Vagina (tissue), 2 donors: ENCODE results near the gene MMP10. TPM values are rescaled to one million over a fixed set of nuclear protein-coding genes. Genes with fewer than 3 reads are reported as not detected.
"Not testable (repeated sequence)": the region's sequence is repeated elsewhere in the genome, so short reads cannot be mapped to it uniquely, and the experiment has no call there.

Experiments
- DNase-seq, 2 donors: peaks; one replicate each; pipeline ENCODE4 v3.0.0-alpha.2; 2017; ENCODE audit errors: extremely low spot score in 2 of 2
- H3K27ac ChIP-seq: fragments of 200-600 bp; sonication (generic); one replicate; pipeline ENCODE4 v1.5.1; 2019
- H3K27me3 ChIP-seq: fragments of 200-600 bp; sonication (generic); one replicate; pipeline ENCODE4 v1.5.1; 2019
- H3K36me3 ChIP-seq, 2 donors: fragments of 200-600 bp; sonication (generic); one replicate each; pipeline ENCODE4 v1.5.1; 2017 to 2019
- H3K4me1 ChIP-seq: fragments of 200-600 bp; sonication (generic); one replicate; pipeline ENCODE4 v1.5.1; 2019
- H3K4me3 ChIP-seq, 2 donors: fragments of 200-600 bp; sonication (generic); 1 replicate in 1 of 2; 2 replicates in 1 of 2; pipeline ENCODE4 v1.5.1; 2016 to 2019
- H3K9me3 ChIP-seq: fragments of 200-600 bp; sonication (generic); one replicate; pipeline ENCODE4 v1.5.1; 2019
- POLR2A ChIP-seq, 2 donors: fragments of 450-650 bp; IDR thresholded peaks; one replicate each; pipeline ENCODE4 v1.6.1; 2017; ENCODE audit warnings: antibody characterized with exemption in 2 of 2, mild to moderate bottlenecking in 2 of 2, moderate library complexity in 2 of 2
- POLR2AphosphoS5 ChIP-seq, 2 donors: sonication (generic); formaldehyde crosslinking; IDR thresholded peaks; one replicate each; pipeline ENCODE4 v1.9.0; 2017; ENCODE audit warnings: antibody characterized with exemption in 2 of 2, mild to moderate bottlenecking in 2 of 2, low read depth in 1 of 2; ENCODE audit not compliant: insufficient read depth in 1 of 2
- intact Hi-C: fragments of 100-400 bp; cut with DNase I; formaldehyde crosslinking; loops from one replicate; pipeline ENCODE4 v1.15.1; 2023
- total RNA-seq: library from RNA; depleted of rRNA; stranded (reverse); fragments of >200 nt; gene quantifications from one replicate; pipeline ENCODE4 v1.2.3, GENCODE V29; 2016
- TF ChIP-seq, protein P1 (sequence below), 3 experiments: fragments of 450-650 bp in 2 of 3; fragments of 200-600 bp in 1 of 3; sonication (generic) in 1 of 3; IDR thresholded peaks; one replicate each; pipeline ENCODE4 v1.5.1; 2017 to 2019; ENCODE audit warnings: antibody characterized with exemption in 3 of 3, mild to moderate bottlenecking in 2 of 3, moderate library complexity in 2 of 3

MMP10 gene
- total RNA-seq, 1 donor from 2014 or later = not detected

DNA sequence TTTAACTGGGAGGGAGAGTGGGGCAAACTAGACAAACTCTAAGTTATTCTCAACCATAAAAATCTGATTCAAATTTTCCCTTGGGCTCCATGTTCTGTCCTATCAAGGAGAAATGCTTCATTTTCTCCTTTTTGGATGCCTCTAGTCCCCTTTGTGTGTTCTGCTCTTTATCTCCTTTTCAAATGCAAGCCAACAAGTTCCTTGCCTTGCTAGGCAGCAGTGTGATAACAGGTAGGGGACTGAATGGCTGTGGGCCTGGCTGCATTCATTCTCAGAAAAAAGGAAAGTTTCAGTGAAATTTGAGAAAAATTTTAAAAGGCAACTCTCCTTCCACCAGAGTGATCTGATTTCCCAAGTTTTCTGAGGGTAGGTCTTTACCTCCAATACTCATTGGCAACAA, 28.8 kb downstream of the MMP10 start:
- no peak for DNase-seq
- no peak for TF ChIP-seq POLR2A (IDR thresholded peaks at IDR 0.05)
- TF ChIP-seq, protein P1, sequence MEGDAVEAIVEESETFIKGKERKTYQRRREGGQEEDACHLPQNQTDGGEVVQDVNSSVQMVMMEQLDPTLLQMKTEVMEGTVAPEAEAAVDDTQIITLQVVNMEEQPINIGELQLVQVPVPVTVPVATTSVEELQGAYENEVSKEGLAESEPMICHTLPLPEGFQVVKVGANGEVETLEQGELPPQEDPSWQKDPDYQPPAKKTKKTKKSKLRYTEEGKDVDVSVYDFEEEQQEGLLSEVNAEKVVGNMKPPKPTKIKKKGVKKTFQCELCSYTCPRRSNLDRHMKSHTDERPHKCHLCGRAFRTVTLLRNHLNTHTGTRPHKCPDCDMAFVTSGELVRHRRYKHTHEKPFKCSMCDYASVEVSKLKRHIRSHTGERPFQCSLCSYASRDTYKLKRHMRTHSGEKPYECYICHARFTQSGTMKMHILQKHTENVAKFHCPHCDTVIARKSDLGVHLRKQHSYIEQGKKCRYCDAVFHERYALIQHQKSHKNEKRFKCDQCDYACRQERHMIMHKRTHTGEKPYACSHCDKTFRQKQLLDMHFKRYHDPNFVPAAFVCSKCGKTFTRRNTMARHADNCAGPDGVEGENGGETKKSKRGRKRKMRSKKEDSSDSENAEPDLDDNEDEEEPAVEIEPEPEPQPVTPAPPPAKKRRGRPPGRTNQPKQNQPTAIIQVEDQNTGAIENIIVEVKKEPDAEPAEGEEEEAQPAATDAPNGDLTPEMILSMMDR (IDR thresholded peaks at IDR 0.05) = no peak
- TF ChIP-seq POLR2AphosphoS5 (IDR thresholded peaks at IDR 0.05; ENCODE audit: insufficient read depth in 1 of 2, low read depth in 1 of 2) = no peak
- Histone ChIP-seq H3K9me3 (no peaks in the 10 kb centered on the region), H3K27me3 (no peaks in the 10 kb centered on the region), H3K4me3 (no peak overlapping the region), H3K4me1 (no peaks in the 10 kb centered on the region), H3K36me3 (no peaks in the 10 kb centered on the region), H3K27ac (no peak overlapping the region)
- intact Hi-C loops = no loop called here

DNA sequence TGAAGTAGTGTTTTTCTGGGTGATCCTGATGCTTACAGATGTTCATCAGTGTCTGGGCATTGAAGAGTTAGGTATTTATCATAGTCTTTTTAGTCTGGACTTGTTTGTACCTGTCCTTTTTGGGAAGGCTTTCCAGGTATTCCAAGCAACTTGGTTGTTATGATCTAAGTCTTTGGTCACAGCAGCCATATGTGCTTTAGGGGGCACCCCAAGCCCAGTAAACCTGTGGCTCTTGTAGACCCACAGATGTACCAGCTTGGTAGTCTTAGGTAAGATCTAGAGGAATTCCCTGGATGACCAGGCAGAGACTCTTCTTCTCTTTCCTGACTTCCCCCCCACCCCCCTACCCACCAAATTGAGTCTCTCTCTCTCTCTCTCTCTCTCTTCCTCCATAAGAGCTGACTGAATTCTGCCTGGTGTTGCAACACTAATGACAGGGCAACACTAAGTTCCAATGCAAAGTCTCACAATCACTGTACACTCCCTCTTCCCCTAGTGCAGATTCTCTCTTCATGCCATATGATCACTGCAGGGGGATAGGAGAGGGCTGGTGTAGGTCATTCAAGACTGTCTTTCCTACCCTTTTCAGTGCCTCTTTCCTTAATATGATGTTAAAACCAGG, 31.2 kb downstream of the MMP10 start:
- H3K27me3 ChIP-seq = no peaks in the 10 kb centered on the region
- intact Hi-C loops = no loop called here
- DNase-seq = no peak
- H3K4me3 ChIP-seq = no peak overlapping the region
- no peaks in the 10 kb centered on the region for H3K36me3 ChIP-seq
- no peaks in the 10 kb centered on the region for H3K9me3 ChIP-seq
- no peak overlapping the region for H3K27ac ChIP-seq
- no peaks in the 10 kb centered on the region for H3K4me1 ChIP-seq
- TF ChIP-seq POLR2A (IDR thresholded peaks at IDR 0.05) (no peak), POLR2AphosphoS5 (IDR thresholded peaks at IDR 0.05; ENCODE audit: insufficient read depth in 1 of 2, low read depth in 1 of 2) (no peak)
- TF ChIP-seq, protein P1 (IDR thresholded peaks at IDR 0.05) = no peak

DNA sequence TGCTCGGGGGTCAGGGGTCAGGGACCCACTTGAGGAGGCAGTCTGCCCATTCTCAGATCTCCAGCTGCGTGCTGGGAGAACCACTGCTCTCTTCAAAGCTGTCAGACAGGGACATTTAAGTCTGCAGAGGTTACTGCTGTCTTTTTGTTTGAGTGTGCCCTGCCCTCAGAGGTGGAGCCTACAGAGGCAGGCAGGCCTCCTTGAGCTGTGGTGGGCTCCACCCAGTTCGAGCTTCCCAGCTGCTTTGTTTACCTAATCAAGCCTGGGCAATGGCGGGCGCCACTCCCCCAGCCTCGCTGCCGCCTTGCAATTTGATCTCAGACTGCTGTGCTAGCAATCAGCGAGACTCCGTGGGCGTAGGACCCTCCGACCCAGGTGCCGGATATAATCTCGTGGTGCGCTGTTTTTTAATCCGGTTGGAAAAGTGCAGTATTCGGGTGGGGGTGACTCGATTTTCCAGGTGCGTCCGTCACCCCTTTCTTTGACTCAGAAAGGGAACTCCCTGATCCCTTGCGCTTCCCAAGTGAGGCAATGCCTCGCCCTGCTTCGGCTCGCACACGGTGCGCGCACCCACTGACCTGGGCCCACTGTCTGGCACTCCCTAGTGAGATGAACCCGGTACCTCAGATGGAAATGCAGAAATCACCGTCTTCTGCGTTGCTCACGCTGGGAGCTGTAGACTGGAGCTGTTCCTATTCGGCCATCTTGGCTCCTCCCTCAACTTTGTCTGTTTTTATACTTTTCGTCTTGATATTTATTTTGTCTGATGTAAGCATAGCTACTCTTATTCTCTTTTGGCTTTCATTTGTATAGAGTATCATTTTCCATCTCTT, 33.5 kb downstream of the MMP10 start:
- H3K4me3 ChIP-seq, H3K9me3 ChIP-seq, H3K36me3 ChIP-seq, H3K27ac ChIP-seq, H3K4me1 ChIP-seq, DNase-seq, intact Hi-C loops, H3K27me3 ChIP-seq: not testable (repeated sequence)

DNA sequence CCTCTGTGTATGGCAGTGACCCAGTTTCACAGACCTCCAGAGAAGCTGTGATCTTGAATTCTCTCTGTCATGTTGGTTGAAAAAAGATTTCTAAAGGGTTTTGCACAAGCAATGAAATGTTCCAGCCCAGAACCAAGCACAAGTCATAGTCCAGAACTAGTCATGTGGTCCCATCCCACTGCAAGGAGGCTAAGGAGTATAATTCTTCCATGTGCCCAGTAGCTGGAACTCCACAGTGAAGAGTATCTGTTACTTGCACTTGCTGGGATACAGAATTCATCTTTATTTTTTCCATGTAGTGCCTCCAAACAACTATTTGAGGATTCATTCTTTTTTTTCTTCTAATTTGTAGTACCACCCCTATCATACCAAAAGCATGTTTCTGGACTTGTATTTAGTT, 45.8 kb downstream of the MMP10 start:
- no peak overlapping the region for H3K27ac ChIP-seq
- intact Hi-C loops = loop anchor here (5.0 kb wide), 1 partner anchor 332 kb away; no protein-coding TSS in a partner anchor
- no peak overlapping the region for H3K4me3 ChIP-seq
- TF ChIP-seq POLR2A (IDR thresholded peaks at IDR 0.05) (no peak), POLR2AphosphoS5 (IDR thresholded peaks at IDR 0.05; ENCODE audit: insufficient read depth in 1 of 2, low read depth in 1 of 2) (no peak)
- TF ChIP-seq, protein P1 (IDR thresholded peaks at IDR 0.05) = no peak
- no peak for DNase-seq
- no peaks in the 10 kb centered on the region for H3K36me3 ChIP-seq
- no peaks in the 10 kb centered on the region for H3K9me3 ChIP-seq
- no peaks in the 10 kb centered on the region for H3K4me1 ChIP-seq
- H3K27me3 ChIP-seq = no peaks in the 10 kb centered on the region

DNA sequence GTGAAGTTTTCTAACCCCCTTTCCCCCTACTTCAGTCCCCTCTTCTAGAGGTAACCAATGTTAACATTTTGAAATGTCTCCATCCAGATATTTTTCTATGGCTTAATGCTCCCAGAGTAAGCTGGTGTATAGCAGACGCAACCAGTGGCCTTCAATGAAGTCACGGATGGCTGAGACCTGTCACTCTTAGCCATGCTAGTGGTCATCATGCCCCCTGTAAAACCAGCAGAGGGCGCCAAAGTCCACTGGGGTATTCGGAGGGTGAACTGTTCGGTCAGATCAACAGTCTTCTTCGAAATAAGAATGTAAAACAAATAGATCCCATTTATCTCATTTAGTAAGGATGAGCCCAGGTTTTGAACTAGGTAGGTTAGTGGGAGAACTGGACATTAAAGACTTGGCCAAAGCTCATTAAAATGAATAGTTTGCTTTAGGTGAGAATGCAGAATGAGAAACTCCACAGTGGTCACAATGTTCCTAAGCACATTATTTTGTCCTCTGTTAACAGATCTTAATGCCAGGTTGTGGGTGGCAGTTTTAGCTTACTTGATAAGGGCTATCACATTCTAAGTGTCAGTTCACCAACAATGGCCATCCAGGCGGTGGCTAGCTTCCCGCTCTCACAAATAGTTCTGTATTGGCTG, 47.1 kb downstream of the MMP10 start:
- H3K27ac ChIP-seq = no peak overlapping the region
- no peaks in the 10 kb centered on the region for H3K9me3 ChIP-seq
- DNase-seq = no peak
- no peaks in the 10 kb centered on the region for H3K36me3 ChIP-seq
- no peaks in the 10 kb centered on the region for H3K4me1 ChIP-seq
- H3K4me3 ChIP-seq = no peak overlapping the region
- TF ChIP-seq POLR2A (IDR thresholded peaks at IDR 0.05) (no peak), POLR2AphosphoS5 (IDR thresholded peaks at IDR 0.05; ENCODE audit: insufficient read depth in 1 of 2, low read depth in 1 of 2) (no peak)
- TF ChIP-seq, protein P1 (IDR thresholded peaks at IDR 0.05) = peak in 1 of 3 experiments; percentile 15
- H3K27me3 ChIP-seq = no peaks in the 10 kb centered on the region
- intact Hi-C loops = no loop called here

DNA sequence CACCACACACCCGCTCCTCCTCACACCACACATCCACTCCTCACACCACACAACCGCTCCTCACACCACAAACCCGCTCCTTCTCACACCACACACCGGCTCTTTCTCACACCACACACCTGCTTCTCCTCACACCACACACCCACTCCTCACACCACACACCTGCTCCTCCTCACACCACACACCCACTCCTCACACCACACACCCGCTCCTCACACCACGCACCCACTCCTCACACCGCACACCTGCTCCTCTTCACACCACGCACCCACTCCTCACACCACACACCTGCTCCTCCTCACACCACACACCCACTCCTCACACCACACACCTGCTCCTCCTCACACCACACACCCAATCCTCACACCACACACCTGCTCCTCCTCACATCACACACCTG, 49.5 kb downstream of the MMP10 start:
- DNase-seq, H3K27me3 ChIP-seq, intact Hi-C loops, H3K9me3 ChIP-seq, H3K4me3 ChIP-seq, H3K27ac ChIP-seq, H3K4me1 ChIP-seq, H3K36me3 ChIP-seq: not testable (repeated sequence)
